Lower leg skin (tissue), 3 donors: ENCODE measurements around the gene ASTL.

Experiments
- CTCF ChIP-seq, 3 donors: fragments of 450-650 bp; IDR thresholded peaks; one replicate each; pipeline ENCODE4 v1.5.1; 2016; ENCODE audit warnings: antibody characterized with exemption in 3 of 3, mild to moderate bottlenecking in 3 of 3, moderate library complexity in 2 of 3
- POLR2A ChIP-seq, 2 donors: fragments of 450-650 bp; IDR thresholded peaks; one replicate each; pipeline ENCODE4 v1.6.1; 2016 to 2017; ENCODE audit warnings: antibody characterized with exemption in 2 of 2, mild to moderate bottlenecking in 1 of 2, moderate library complexity in 1 of 2

GRCh38 chr2:96089356-96090195 lies 48.7 kb downstream of the ASTL start:
- TF ChIP-seq CTCF (IDR thresholded peaks at IDR 0.05) (no peak), POLR2A (IDR thresholded peaks at IDR 0.05) (no peak)
